MM.1S (cell line): ENCODE data around the gene TTR.

Source experiments
- DNase-seq: peaks from one replicate; pipeline ENCODE4 v3.0.0-alpha.2; 2015
- H2AFZ ChIP-seq: fragments of 300-600 bp; sonication (generic); 2 replicates; pipeline ENCODE4 v1.6.0; 2016; ENCODE audit warnings: antibody characterized with exemption, low read length
- H3F3A ChIP-seq: fragments of 300-600 bp; sonication (generic); 2 replicates; pipeline ENCODE4 v1.6.1; 2016; ENCODE audit warnings: mild to moderate bottlenecking, antibody characterized with exemption, low read length, moderate library complexity, mixed read lengths; ENCODE audit not compliant: insufficient read depth
- H3K27ac ChIP-seq: fragments of 300-600 bp; sonication (generic); 2 replicates; pipeline ENCODE4 v1.5.1; 2016; ENCODE audit warnings: mild to moderate bottlenecking, low read length
- H3K27me3 ChIP-seq: fragments of 300-600 bp; sonication (generic); replicated peaks from 2 replicates; pipeline ENCODE4 v1.6.0; 2016; ENCODE audit warnings: low read length; ENCODE audit not compliant: insufficient read depth
- H3K36me3 ChIP-seq: fragments of 300-600 bp; sonication (generic); replicated peaks from 2 replicates; pipeline ENCODE4 v1.6.1; 2016; ENCODE audit warnings: mild to moderate bottlenecking, low read length, mixed read lengths; ENCODE audit not compliant: insufficient read depth
- H3K4me1 ChIP-seq: fragments of 300-600 bp; sonication (generic); 2 replicates; pipeline ENCODE4 v1.6.1; 2016; ENCODE audit warnings: low read length, mixed read lengths
- H3K4me2 ChIP-seq: fragments of 300-600 bp; sonication (generic); 2 replicates; pipeline ENCODE4 v1.6.0; 2016; ENCODE audit warnings: low read depth, low read length
- H3K4me3 ChIP-seq: fragments of 300-600 bp; sonication (generic); 2 replicates; pipeline ENCODE4 v1.5.1; 2016; ENCODE audit warnings: low read length, mixed read lengths
- H3K79me2 ChIP-seq: fragments of 300-600 bp; sonication (generic); 2 replicates; pipeline ENCODE4 v1.6.1; 2016; ENCODE audit warnings: mixed run types, low read length, mixed read lengths
- H3K9ac ChIP-seq: fragments of 300-600 bp; sonication (generic); 2 replicates; pipeline ENCODE4 v1.6.1; 2016; ENCODE audit warnings: low read length, mixed read lengths
- H3K9me2 ChIP-seq: fragments of 300-600 bp; sonication (generic); replicated peaks from 2 replicates; pipeline ENCODE4 v1.6.1; 2016; ENCODE audit warnings: mild to moderate bottlenecking, low read length, mixed read lengths; ENCODE audit not compliant: insufficient read depth
- H3K9me3 ChIP-seq: fragments of 300-600 bp; sonication (generic); replicated peaks from 2 replicates; pipeline ENCODE4 v1.6.1; 2016; ENCODE audit warnings: mild to moderate bottlenecking, low read length, mixed read lengths; ENCODE audit not compliant: insufficient read depth
- H4K20me1 ChIP-seq: fragments of 300-600 bp; sonication (generic); 2 replicates; pipeline ENCODE4 v1.6.1; 2016; ENCODE audit warnings: mild to moderate bottlenecking, low read length, moderate library complexity, mixed read lengths; ENCODE audit not compliant: insufficient read depth
- EZH2 ChIP-seq: fragments of 300-600 bp; sonication (generic); optimal IDR thresholded peaks from 2 replicates; pipeline ENCODE3; 2017; ENCODE audit warnings: low read depth, mild to moderate bottlenecking, antibody characterized with exemption, low read length, mixed read lengths
- EZH2phosphoT487 ChIP-seq: fragments of 300-600 bp; sonication (generic); IDR thresholded peaks from 2 replicates; pipeline ENCODE4 v1.6.1; 2018; ENCODE audit warnings: antibody characterized with exemption, low read length
- TF ChIP-seq, protein P1 (sequence below): fragments of 300-600 bp; sonication (generic); IDR thresholded peaks from 2 replicates; pipeline ENCODE4 v1.5.1; 2016; ENCODE audit warnings: antibody characterized with exemption, low read length, mixed read lengths

Gene TTR

DNA sequence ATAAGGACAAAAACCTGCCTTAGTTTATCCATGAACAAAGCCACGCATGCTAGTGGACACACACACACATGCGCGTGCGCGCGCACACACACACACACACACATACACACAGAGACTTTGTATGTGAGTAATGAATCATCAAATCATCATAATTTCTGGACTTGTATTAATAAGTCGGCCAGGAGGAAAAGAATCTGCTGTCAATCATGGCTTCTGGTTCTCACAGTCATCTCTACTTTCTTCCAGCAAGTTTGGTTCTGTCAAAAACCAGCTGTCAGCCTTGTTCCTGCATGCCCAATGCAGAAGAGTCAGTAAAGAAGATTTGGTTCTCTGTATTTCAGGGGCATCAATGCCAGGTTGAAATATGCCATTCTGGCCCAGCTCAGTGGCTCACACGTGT, 1.1 kb upstream of the TTR start:
- Histone ChIP-seq H3K4me3 (no peak overlapping the region), H3K79me2 (no peaks in the 10 kb centered on the region), H3K27ac (no peak overlapping the region), H3K4me2 (no peak overlapping the region), H3K9ac (no peak overlapping the region), H3K9me2 (no peaks in the 10 kb centered on the region), H4K20me1 (no peaks in the 10 kb centered on the region), H3K27me3 (no peaks in the 10 kb centered on the region), H3K4me1 (no peaks in the 10 kb centered on the region), H3K9me3 (no peaks in the 10 kb centered on the region), H3F3A (no peaks in the 10 kb centered on the region), H2AFZ (no peak overlapping the region), H3K36me3 (no peaks in the 10 kb centered on the region)
- no peak for TF ChIP-seq EZH2
- TF ChIP-seq, protein P1, sequence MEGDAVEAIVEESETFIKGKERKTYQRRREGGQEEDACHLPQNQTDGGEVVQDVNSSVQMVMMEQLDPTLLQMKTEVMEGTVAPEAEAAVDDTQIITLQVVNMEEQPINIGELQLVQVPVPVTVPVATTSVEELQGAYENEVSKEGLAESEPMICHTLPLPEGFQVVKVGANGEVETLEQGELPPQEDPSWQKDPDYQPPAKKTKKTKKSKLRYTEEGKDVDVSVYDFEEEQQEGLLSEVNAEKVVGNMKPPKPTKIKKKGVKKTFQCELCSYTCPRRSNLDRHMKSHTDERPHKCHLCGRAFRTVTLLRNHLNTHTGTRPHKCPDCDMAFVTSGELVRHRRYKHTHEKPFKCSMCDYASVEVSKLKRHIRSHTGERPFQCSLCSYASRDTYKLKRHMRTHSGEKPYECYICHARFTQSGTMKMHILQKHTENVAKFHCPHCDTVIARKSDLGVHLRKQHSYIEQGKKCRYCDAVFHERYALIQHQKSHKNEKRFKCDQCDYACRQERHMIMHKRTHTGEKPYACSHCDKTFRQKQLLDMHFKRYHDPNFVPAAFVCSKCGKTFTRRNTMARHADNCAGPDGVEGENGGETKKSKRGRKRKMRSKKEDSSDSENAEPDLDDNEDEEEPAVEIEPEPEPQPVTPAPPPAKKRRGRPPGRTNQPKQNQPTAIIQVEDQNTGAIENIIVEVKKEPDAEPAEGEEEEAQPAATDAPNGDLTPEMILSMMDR: no peak
- no peak for TF ChIP-seq EZH2phosphoT487
- DNase-seq: no peak

DNA sequence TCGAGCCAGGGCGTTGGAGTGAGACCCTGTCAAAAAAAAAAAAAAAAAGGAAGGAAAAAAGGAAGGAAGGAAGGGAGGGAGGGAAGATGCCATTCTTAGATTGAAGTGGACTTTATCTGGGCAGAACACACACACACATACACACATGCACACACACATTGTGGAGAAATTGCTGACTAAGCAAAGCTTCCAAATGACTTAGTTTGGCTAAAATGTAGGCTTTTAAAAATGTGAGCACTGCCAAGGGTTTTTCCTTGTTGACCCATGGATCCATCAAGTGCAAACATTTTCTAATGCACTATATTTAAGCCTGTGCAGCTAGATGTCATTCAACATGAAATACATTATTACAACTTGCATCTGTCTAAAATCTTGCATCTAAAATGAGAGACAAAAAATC, 564 bp upstream of the TTR start:
- Histone ChIP-seq H3K27me3 (no peaks in the 10 kb centered on the region), H3K4me1 (no peaks in the 10 kb centered on the region), H3K79me2 (no peaks in the 10 kb centered on the region), H2AFZ (no peak overlapping the region), H3K9me2 (no peaks in the 10 kb centered on the region), H4K20me1 (no peaks in the 10 kb centered on the region), H3F3A (no peaks in the 10 kb centered on the region), H3K27ac (no peak overlapping the region), H3K36me3 (no peaks in the 10 kb centered on the region), H3K9ac (no peak overlapping the region), H3K9me3 (no peaks in the 10 kb centered on the region), H3K4me3 (no peak overlapping the region), H3K4me2 (no peak overlapping the region)
- DNase-seq: no peak
- TF ChIP-seq EZH2 (no peak), EZH2phosphoT487 (no peak)
- TF ChIP-seq, protein P1: no peak

DNA sequence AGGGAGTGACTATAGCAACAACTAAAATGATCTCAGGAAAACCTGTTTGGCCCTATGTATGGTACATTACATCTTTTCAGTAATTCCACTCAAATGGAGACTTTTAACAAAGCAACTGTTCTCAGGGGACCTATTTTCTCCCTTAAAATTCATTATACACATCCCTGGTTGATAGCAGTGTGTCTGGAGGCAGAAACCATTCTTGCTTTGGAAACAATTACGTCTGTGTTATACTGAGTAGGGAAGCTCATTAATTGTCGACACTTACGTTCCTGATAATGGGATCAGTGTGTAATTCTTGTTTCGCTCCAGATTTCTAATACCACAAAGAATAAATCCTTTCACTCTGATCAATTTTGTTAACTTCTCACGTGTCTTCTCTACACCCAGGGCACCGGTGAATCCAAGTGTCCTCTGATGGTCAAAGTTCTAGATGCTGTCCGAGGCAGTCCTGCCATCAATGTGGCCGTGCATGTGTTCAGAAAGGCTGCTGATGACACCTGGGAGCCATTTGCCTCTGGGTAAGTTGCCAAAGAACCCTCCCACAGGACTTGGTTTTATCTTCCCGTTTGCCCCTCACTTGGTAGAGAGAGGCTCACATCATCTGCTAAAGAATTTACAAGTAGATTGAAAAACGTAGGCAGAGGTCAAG, 955 bp downstream of the TTR start:
- no peak overlapping the region for H3K27ac ChIP-seq
- no peak overlapping the region for H3K4me3 ChIP-seq
- no peak overlapping the region for H2AFZ ChIP-seq
- no peaks in the 10 kb centered on the region for H4K20me1 ChIP-seq
- no peak for DNase-seq
- no peaks in the 10 kb centered on the region for H3K9me2 ChIP-seq
- H3K9me3 ChIP-seq: no peaks in the 10 kb centered on the region
- H3K36me3 ChIP-seq: no peaks in the 10 kb centered on the region
- H3K79me2 ChIP-seq: no peaks in the 10 kb centered on the region
- no peak overlapping the region for H3K4me2 ChIP-seq
- no peak overlapping the region for H3K9ac ChIP-seq
- no peaks in the 10 kb centered on the region for H3F3A ChIP-seq
- TF ChIP-seq EZH2phosphoT487 (no peak), EZH2 (no peak)
- TF ChIP-seq, protein P1: no peak
- H3K4me1 ChIP-seq: no peaks in the 10 kb centered on the region
- no peaks in the 10 kb centered on the region for H3K27me3 ChIP-seq
